ENCODE data around the gene BLNK.
"Not testable (repeated sequence)": the region's sequence is repeated elsewhere in the genome, so short reads cannot be mapped to it uniquely, and the experiment has no call there.

Gene BLNK

GRCh38 chr10:96205580-96205979 lies 65.8 kb downstream of the BLNK start:
- no peak overlapping the region for H3K4me3 ChIP-seq
- H3K27ac ChIP-seq: no peak overlapping the region
- no peak for DNase-seq (ENCODE audit: low spot score)
- no peak for TF ChIP-seq CTCF (IDR thresholded peaks at IDR 0.05)

- no peak for DNase-seq (ENCODE audit: low spot score)
- H3K4me3 ChIP-seq: no peak overlapping the region
- no peak for TF ChIP-seq CTCF (IDR thresholded peaks at IDR 0.05)
These were observed 69.8 kb downstream of the BLNK start for GRCh38 chr10:96201525-96201924.

GRCh38 chr10:96189505-96189904 lies 81.9 kb downstream of the BLNK start:
- not testable (repeated sequence) for DNase-seq (ENCODE audit: low spot score); H3K4me3 ChIP-seq; H3K27ac ChIP-seq

More at GRCh38 chr10:96201525-96201924, 69.8 kb downstream of the BLNK start:
- no peak overlapping the region for H3K27ac ChIP-seq

- Histone ChIP-seq H3K27ac (no peak overlapping the region), H3K4me3 (no peak overlapping the region)
- no peak for TF ChIP-seq CTCF (IDR thresholded peaks at IDR 0.05)
- no peak for DNase-seq (ENCODE audit: low spot score)
These were observed 82.5 kb downstream of the BLNK start for GRCh38 chr10:96188916-96189315.

- TF ChIP-seq CTCF (IDR thresholded peaks at IDR 0.05): no peak
- no peak overlapping the region for H3K4me3 ChIP-seq
- DNase-seq (ENCODE audit: low spot score): no peak
- no peak overlapping the region for H3K27ac ChIP-seq
These were observed 82.9 kb downstream of the BLNK start for GRCh38 chr10:96188421-96188820.

GRCh38 chr10:96176985-96177384 lies 94.4 kb downstream of the BLNK start:
- DNase-seq (ENCODE audit: low spot score): no peak
- TF ChIP-seq CTCF (IDR thresholded peaks at IDR 0.05): no peak
- Histone ChIP-seq H3K27ac (no peak overlapping the region), H3K4me3 (no peak overlapping the region)

- DNase-seq (ENCODE audit: low spot score): no peak
- TF ChIP-seq CTCF (IDR thresholded peaks at IDR 0.05): no peak
- no peak overlapping the region for H3K4me3 ChIP-seq
- no peak overlapping the region for H3K27ac ChIP-seq
These were observed 98.7 kb downstream of the BLNK start for GRCh38 chr10:96172666-96173065.

- TF ChIP-seq CTCF (IDR thresholded peaks at IDR 0.05): no peak
- H3K4me3 ChIP-seq: no peak overlapping the region
- H3K27ac ChIP-seq: no peak overlapping the region
- no peak for DNase-seq (ENCODE audit: low spot score)
These were observed 101.1 kb downstream of the BLNK start for GRCh38 chr10:96170230-96170629.

Data from coronary artery (tissue), 2 donors.